IPS-18a (cell line): Measurements from ENCODE around the gene WIPF1.

Source experiments
- H3K27ac ChIP-seq: one replicate; pipeline ENCODE4 v1.5.1; 2013; ENCODE audit warnings: low read length
- H3K27me3 ChIP-seq: one replicate; pipeline ENCODE4 v1.6.1; 2013; ENCODE audit warnings: mild to moderate bottlenecking, low read length; ENCODE audit not compliant: control insufficient read depth, insufficient read depth
- H3K36me3 ChIP-seq: one replicate; pipeline ENCODE4 v1.6.1; 2013; ENCODE audit warnings: low read depth, low read length; ENCODE audit not compliant: control insufficient read depth
- H3K4me1 ChIP-seq: one replicate; pipeline ENCODE4 v1.6.1; 2013; ENCODE audit warnings: low read depth, low read length; ENCODE audit not compliant: control insufficient read depth
- H3K4me3 ChIP-seq: one replicate; pipeline ENCODE4 v1.5.1; 2013; ENCODE audit warnings: low read length
- H3K9ac ChIP-seq: one replicate; pipeline ENCODE4 v1.6.1; 2013; ENCODE audit warnings: mild to moderate bottlenecking, low read length, moderate library complexity
- H3K9me3 ChIP-seq: one replicate; pipeline ENCODE4 v1.6.1; 2013; ENCODE audit warnings: low read depth, low read length; ENCODE audit not compliant: control insufficient read depth

WIPF1 gene

DNA sequence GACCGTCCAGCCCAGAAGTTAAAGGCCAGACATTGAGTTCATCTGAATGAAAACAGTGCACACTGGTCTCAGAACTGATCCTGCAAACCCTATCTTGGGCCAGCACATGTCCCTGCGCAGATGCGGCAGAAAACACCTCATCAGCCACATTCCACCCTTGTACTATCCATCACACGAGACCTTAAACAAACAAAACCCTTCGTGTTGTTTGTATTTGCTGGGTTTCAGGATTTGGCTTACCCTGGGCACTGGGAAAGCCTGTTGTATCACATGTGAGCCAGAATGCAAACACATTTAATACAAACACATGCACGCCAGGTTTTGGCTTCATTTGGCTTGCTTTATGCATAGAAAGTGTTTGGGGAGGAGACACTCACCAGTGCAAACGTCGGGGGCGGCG is 12.5 kb downstream of the WIPF1 start:
- Histone ChIP-seq H3K9me3 (no peaks in the 10 kb centered on the region), H3K4me1 (peaks cover 15% of the 10 kb centered on the region), H3K27ac (no peak overlapping the region)

DNA sequence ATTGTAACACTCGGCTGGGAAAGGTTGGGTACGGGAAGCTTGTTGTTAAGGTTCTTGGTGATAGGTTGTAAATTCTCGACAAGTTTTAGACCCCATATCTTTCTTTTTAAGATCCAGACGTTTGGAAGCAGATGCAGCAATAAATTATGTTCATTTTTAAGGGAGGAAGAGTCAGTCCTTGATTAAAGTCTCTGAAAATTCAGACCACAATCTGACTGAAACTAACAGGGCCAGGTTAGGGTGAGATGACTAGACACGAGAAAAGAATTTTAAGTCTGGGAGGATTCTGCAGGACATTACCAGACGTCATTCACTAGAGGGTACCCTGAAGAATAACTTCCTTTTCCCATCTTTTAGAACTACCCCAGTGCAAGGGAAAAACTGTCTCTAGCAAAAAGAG is 16.1 kb downstream of the WIPF1 start:
- H3K36me3 ChIP-seq = no peaks in the 10 kb centered on the region
- H3K27me3 ChIP-seq = no peaks in the 10 kb centered on the region
- no peak overlapping the region for H3K27ac ChIP-seq
- H3K4me3 ChIP-seq = no peak overlapping the region
- no peaks in the 10 kb centered on the region for H3K9me3 ChIP-seq
- H3K4me1 ChIP-seq = peaks cover 13% of the 10 kb centered on the region
- H3K9ac ChIP-seq = no peak overlapping the region

More for the DNA sequence above, 12.5 kb downstream of the WIPF1 start:
- Histone ChIP-seq H3K9ac (no peak overlapping the region), H3K27me3 (no peaks in the 10 kb centered on the region), H3K36me3 (no peaks in the 10 kb centered on the region), H3K4me3 (no peak overlapping the region)

DNA sequence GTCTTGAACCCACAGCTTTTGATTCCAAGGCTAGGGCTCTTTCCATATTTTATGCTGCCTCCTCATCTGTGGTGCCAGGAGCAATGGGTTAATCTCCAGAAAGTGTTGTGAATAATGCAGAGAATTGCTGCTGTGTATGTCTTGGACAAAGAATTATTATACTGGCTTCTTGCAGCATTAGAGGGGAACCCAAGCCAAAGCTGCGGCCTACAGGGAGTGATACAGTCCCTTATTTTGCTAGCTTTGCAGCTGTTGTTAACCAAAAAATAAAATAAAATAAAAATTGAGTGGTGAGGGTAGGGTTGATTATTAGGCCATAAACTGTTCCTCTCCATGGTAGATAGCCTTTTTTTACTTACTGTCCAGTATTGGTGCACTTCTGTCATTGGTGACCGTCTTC is 16.7 kb downstream of the WIPF1 start:
- Histone ChIP-seq H3K27ac (no peak overlapping the region), H3K27me3 (no peaks in the 10 kb centered on the region), H3K9me3 (no peaks in the 10 kb centered on the region), H3K9ac (no peak overlapping the region), H3K4me1 (peaks cover 10% of the 10 kb centered on the region), H3K36me3 (no peaks in the 10 kb centered on the region), H3K4me3 (no peak overlapping the region)

DNA sequence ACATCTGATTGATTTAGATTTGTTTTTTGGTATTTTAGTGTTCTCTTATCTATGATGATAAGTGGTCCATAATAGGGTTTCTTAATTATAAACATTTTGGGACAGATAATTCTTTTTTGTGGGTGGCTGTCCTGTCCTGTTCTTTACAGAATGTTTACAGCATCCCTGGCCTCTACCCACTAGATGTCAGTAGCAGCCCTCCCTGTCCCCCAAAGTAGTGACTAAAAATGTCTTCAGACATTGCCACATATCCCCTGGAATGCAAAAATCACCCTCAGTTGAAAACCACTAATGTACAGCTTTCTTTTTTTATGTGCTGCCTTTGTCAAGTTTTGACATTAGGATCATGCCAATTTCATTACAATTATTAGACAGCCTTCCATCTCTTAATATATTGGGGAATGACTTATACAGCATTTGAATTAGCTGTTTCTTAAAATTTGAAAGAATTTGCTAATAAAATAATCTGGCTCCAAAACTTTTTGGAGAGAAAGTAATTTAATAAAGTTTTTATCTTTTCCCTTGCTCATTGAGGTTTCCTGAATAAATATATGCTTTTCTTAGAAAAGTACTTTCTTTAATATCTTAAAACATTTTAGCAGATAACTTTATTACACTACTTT is 19.5 kb downstream of the WIPF1 start:
- H3K27ac ChIP-seq = no peak overlapping the region
- H3K9ac ChIP-seq = no peak overlapping the region
- H3K4me3 ChIP-seq = no peak overlapping the region
- H3K4me1 ChIP-seq = no peaks in the 10 kb centered on the region
- H3K27me3 ChIP-seq = no peaks in the 10 kb centered on the region
- H3K36me3 ChIP-seq = no peaks in the 10 kb centered on the region
- no peaks in the 10 kb centered on the region for H3K9me3 ChIP-seq

DNA sequence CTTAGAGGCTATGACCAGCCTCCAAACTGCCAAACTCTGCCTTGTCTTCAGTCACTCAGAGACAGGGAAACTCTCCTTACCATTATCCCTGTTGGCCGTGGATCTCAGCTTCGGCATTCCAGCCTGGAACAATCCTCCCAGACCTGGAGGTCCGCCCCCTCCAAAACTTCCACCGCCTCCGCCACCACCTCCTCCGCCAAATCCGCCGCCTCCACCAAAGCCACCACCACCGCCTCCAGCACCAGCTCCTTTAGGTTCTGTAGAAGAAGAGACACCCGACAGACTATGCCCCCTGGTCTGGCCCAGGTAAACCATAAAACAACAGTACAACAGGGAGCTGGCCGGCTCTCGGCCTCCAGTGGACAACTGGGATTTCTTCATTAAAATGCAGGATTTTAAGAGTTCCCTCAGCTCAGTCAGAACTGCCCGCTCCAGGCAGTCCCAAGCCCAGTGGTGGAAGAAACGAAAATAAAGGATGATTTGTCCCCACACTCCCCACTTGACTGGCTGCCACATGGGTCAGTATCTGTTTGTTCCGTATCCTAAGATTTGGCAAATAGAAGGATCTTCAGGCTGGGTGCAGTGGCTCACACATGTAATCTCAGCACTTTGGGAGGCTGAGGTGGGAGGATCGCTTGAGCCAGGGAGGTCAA is 22.4 kb downstream of the WIPF1 start:
- Histone ChIP-seq H3K4me3 (no peak overlapping the region), H3K9ac (no peak overlapping the region), H3K9me3 (no peaks in the 10 kb centered on the region), H3K27ac (no peak overlapping the region), H3K36me3 (no peaks in the 10 kb centered on the region), H3K27me3 (no peaks in the 10 kb centered on the region), H3K4me1 (no peaks in the 10 kb centered on the region)

DNA sequence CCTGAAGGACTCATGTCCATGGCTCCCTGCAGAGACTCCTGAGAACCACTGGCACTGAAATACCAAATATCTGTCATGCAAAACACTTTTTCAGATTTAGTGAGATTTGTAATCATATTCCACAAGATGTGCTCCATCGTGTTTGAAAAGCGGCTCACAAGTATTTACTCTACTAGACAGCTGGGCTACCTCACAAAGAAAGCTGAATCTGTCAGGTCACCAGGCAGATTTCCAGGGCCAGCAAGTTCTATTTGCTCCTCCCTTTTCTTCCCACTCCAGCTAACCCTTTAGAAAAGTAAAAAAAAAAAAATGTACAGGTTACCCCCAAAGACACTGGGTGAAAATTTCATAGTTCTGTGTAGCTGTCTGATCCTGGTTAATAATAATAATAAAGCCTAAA is 22.9 kb downstream of the WIPF1 start:
- Histone ChIP-seq H3K36me3 (no peaks in the 10 kb centered on the region), H3K9ac (no peak overlapping the region), H3K27ac (no peak overlapping the region), H3K4me1 (no peaks in the 10 kb centered on the region), H3K27me3 (no peaks in the 10 kb centered on the region), H3K9me3 (no peaks in the 10 kb centered on the region), H3K4me3 (no peak overlapping the region)

DNA sequence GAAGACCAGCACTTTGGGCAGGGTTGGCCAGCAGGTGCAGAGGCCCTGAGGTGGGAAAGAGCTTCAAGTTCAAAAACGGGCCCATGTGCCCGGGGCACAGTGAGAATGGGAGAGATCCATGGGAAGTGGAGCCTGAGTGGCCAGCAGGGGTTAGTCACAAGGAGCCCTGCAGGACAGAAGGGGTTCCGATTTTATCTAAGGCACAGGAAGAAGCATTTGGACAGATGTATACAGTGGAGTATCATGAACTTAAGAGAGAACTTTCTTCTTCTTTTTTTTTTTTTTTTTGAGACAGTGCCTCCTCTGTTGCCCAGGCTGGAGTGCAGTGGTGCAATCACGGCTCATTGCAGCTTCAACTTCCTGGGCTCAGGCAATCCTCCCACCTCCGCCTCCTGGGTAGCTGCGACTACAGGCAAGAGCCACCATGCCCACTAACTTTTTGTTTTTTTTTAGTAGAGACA is 24.0 kb downstream of the WIPF1 start:
- no peaks in the 10 kb centered on the region for H3K36me3 ChIP-seq
- H3K9ac ChIP-seq = no peak overlapping the region
- no peaks in the 10 kb centered on the region for H3K27me3 ChIP-seq

DNA sequence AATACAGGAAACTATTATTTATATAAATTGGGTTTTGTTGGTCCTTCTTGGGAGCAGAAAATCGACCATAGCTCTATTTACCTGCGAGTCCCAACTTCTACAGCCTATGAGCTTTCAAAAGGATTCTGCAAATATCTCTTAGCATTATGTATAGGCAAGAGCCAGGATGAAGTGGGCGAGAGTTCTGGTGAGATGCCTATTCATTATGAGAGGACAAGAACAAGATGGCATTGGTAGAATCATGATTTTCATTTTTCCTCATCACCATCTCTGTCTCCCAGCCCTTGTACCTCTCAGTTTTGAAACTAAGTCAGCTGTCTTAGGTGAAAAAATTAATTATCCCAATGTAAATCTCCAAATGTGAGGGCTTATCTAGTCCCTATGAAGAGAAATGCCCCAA is 25.0 kb downstream of the WIPF1 start:
- Histone ChIP-seq H3K9ac (no peak overlapping the region), H3K27ac (no peak overlapping the region), H3K9me3 (no peaks in the 10 kb centered on the region), H3K36me3 (no peaks in the 10 kb centered on the region), H3K4me1 (no peaks in the 10 kb centered on the region), H3K27me3 (no peaks in the 10 kb centered on the region), H3K4me3 (no peak overlapping the region)

More for the DNA sequence above, 24.0 kb downstream of the WIPF1 start:
- Histone ChIP-seq H3K9me3 (no peaks in the 10 kb centered on the region), H3K27ac (no peak overlapping the region), H3K4me3 (no peak overlapping the region), H3K4me1 (no peaks in the 10 kb centered on the region)

DNA sequence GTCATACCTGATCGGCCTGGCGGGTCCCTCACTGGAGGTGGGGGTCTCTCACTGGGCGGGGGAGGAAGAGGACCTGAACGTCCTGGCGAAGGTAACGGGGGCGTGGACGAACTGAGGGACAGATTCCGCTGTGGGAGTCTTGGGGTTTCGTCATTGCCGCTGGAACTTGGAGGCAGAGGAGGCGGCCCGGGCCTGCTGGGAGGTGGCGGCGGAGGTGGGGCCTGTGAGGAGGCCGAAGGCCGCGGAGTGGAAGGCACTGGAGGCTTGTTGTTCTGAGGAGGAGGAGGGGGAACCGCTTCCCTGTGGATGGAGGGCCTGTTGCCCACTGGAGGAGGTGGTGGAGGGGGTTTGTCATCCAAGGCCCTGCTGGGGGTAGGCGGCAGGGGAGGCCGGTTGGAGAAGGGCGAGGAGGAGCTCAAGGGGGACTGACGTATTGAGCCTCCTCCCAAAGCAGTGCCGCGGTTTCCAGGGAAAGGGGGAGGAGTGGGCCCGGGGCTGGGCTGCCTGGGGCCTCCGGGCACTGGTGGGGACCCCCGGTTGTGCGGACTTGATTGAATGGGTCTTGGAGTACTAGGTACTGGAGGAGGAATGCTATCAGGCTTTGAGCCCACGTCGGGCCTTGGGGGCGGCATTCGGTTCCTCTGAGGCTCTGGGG is 25.8 kb downstream of the WIPF1 start:
- H3K4me1 ChIP-seq = no peaks in the 10 kb centered on the region
- H3K9me3 ChIP-seq = no peaks in the 10 kb centered on the region
- H3K36me3 ChIP-seq = no peaks in the 10 kb centered on the region
- H3K27ac ChIP-seq = no peak overlapping the region
- no peak overlapping the region for H3K9ac ChIP-seq
- no peaks in the 10 kb centered on the region for H3K27me3 ChIP-seq
- H3K4me3 ChIP-seq = no peak overlapping the region

DNA sequence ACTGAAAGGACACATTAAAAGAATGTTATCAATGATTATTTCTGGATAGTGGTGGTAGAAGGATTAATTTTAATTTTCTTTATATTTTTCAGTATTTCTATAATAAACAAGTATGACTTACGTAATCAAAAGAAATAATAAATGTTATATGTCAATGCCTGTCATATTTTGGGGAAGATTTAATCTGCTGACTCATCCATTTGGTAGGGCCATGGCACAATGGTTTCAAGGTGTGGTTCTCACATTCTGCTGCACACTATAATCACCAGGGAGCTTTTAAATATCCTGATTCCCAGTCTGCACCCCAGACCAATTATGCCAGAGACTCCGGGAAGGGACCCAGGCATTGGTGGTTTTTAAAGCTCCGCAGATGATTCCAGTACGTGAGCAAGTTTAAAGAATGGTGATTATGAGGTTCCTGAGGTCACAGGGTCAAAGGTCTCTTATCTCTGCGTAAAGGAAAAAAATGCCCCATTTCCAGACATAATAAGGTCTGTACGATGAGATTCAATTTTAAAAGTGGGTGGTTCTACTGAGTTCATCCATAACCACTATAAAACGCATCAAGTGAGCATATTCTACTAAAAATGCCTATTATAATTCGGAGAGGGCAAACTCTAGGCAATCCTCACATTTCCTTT is 27.2 kb downstream of the WIPF1 start:
- Histone ChIP-seq H3K27me3 (no peaks in the 10 kb centered on the region), H3K27ac (no peak overlapping the region), H3K9ac (no peak overlapping the region), H3K4me1 (no peaks in the 10 kb centered on the region), H3K36me3 (no peaks in the 10 kb centered on the region), H3K9me3 (no peaks in the 10 kb centered on the region), H3K4me3 (no peak overlapping the region)

DNA sequence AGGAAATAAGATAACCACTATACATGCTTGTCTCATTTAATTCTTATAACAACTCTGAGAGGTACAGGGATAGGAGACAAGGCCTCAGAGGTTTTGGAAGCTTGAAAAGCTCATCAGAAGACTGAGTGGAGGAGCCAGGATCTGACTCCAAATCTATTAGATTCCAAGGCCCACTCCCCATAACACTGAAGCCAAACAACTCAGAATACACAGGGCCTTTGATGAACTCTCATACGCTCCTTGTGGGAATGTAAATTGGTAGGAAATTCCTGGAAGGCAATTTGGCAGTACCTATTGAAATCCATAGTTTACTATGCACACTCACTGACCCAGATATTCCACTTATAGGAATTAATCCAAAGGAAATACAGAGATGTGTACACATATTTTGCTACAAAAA is 27.9 kb downstream of the WIPF1 start:
- H3K4me3 ChIP-seq = no peak overlapping the region
- H3K27ac ChIP-seq = no peak overlapping the region
- H3K36me3 ChIP-seq = no peaks in the 10 kb centered on the region
- H3K9me3 ChIP-seq = no peaks in the 10 kb centered on the region
- no peaks in the 10 kb centered on the region for H3K27me3 ChIP-seq
- no peak overlapping the region for H3K9ac ChIP-seq
- no peaks in the 10 kb centered on the region for H3K4me1 ChIP-seq
